ENCODE results near the gene SDK2. TPM values are rescaled to one million over a fixed set of nuclear protein-coding genes. Genes with fewer than 3 reads are reported as not detected.

The SDK2 gene
- total and polyA plus RNA-seq, 9 of the 15 experiments (the other 6 are each of a cell fraction or from before 2014, with no cell fraction given), result 0.04 TPM; not detected in 8

- TF ChIP-seq ATF4 (CRISPR knock-in tag; IDR thresholded peaks at IDR 0.05), result no peak
- no peak for TF ChIP-seq HNRNPK (IDR thresholded peaks at IDR 0.05; ENCODE audit: low read depth, low read length, poor library complexity, severe bottlenecking)
- no peak for TF ChIP-seq ZC3H4 (CRISPR knock-in tag; IDR thresholded peaks at IDR 0.05; ENCODE audit: borderline replicate concordance)
- no peak for TF ChIP-seq RFX7 (CRISPR knock-in tag; IDR thresholded peaks at IDR 0.05)
- TF ChIP-seq E2F3 (CRISPR knock-in tag; IDR thresholded peaks at IDR 0.05), result no peak
- TF ChIP-seq NONO (IDR thresholded peaks at IDR 0.05; ENCODE audit: low read depth in 2 of 2, low read length in 1 of 2), result no peak
- no peak for TF ChIP-seq BRF1 (IDR thresholded peaks at IDR 0.05; ENCODE audit: borderline replicate concordance, extremely low read depth, insufficient read length)
- no peak for TF ChIP-seq GTF2E2 (tag; IDR thresholded peaks at IDR 0.05)
Observed at GRCh38 chr17:73378974-73379470, 265.2 kb downstream of the SDK2 start (continued).

- Histone ChIP-seq H4K20me1 (replicated peaks; ENCODE audit: control insufficient read depth, insufficient read depth, low read length) (peaks cover 7% of the 10 kb centered on the region; the same call in 1 of the 2 replicates), H3K9ac (ENCODE audit: insufficient read depth in 1 of 2, low read depth in 2 of 2, low read length in 2 of 2) (no peak overlapping the region), H3K27me3 (ENCODE audit: control insufficient read depth in 2 of 2, insufficient read depth in 2 of 2, low read length in 2 of 2) (peaks cover 31 to 48% of the 10 kb centered on the region in 2 experiments), H3K79me2 (ENCODE audit: control insufficient read depth, insufficient read depth, low read length) (no peaks in the 10 kb centered on the region), H3K9me3 (replicated peaks; ENCODE audit: control insufficient read depth, insufficient read depth, low read depth, low read length) (no peaks in the 10 kb centered on the region), H3K4me2 (ENCODE audit: insufficient read depth, low read length) (no peak overlapping the region), H3K9me1 (ENCODE audit: control insufficient read depth, insufficient read depth, low read length) (no peaks in the 10 kb centered on the region), H2AFZ (ENCODE audit: low read depth, low read length) (no peak overlapping the region), H3K27ac (ENCODE audit: extremely low read depth, low read depth, low read length) (no peak overlapping the region), H3K4me3 (no peak overlapping the region), H3K36me3 (ENCODE audit: control insufficient read depth, insufficient read depth, low read length) (no peaks in the 10 kb centered on the region), H3K4me1 (replicated peaks in 1 of 2; ENCODE audit: control insufficient read depth in 2 of 2, insufficient read depth in 2 of 2, low read length in 2 of 2) (peaks cover 0 to 14% of the 10 kb centered on the region in 2 experiments; a peak in 2 of 5 replicates)
- 0% methylated on average over 3 of the region's 3 CpGs for WGBS (ENCODE audit: insufficient coverage, low coverage, missing lambda C conversion rate)
- intact Hi-C loops (cut with micrococcal nuclease) (no loop called here), in situ Hi-C loops (cut with MboI) (no loop called here)
- ATAC-seq (no peak), FAIRE-seq (no peak), DNase-seq (ENCODE audit: extremely low read depth in 1 of 4, low spot score in 3 of 4) (no peak)
- no TSS peak for BruUV-seq (replicated peaks)
- POLR2A ChIA-PET, result interaction anchor here (0.6 to 1.1 kb wide), 3 partner anchors 12 to 774 kb away, joined by 3 to 4 read pairs (median 3); no protein-coding TSS in a partner anchor
- CTCF ChIA-PET (ENCODE audit: low intra/inter-chr PET ratio), result interaction anchor here (0.9 kb wide), 1 partner anchor 121 kb away, joined by 5 read pairs; no protein-coding TSS in a partner anchor
- TF ChIP-seq ZFP36 (IDR thresholded peaks at IDR 0.05; ENCODE audit: low read depth, low read length, partially characterized antibody) (no peak), FOXJ2 (tag; IDR thresholded peaks at IDR 0.05) (no peak), TCF15 (CRISPR knock-in tag; IDR thresholded peaks at IDR 0.05) (no peak), ZC3H11A (IDR thresholded peaks at IDR 0.05; ENCODE audit: low read depth, low read length) (no peak), VEZF1 (CRISPR knock-in tag; IDR thresholded peaks at IDR 0.05) (no peak), ZBTB34 (CRISPR knock-in tag; IDR thresholded peaks at IDR 0.05) (no peak), TCF3 (CRISPR knock-in tag; IDR thresholded peaks at IDR 0.05) (no peak), U2AF1 (optimal IDR thresholded peaks at IDR 0.05; ENCODE audit: low read depth, low read length) (no peak), MCM2 (IDR thresholded peaks at IDR 0.05; ENCODE audit: low read depth) (no peak)
Observed at GRCh38 chr17:73376636-73377035, 267.6 kb downstream of the SDK2 start.

All from K562 (cell line).